AG09319 (cell line): ENCODE measurements around the gene NUDT19.
"Not testable (repeated sequence)": the region's sequence is repeated elsewhere in the genome, so short reads cannot be mapped to it uniquely, and the experiment has no call there.

Experiments
- DNase-seq: peaks from one replicate; pipeline ENCODE4 v3.0.0-alpha.2; 2010; ENCODE audit warnings: low read depth; ENCODE audit errors: extremely low read depth
- CTCF ChIP-seq: IDR thresholded peaks from 2 replicates; pipeline ENCODE4 v1.5.1; 2011; ENCODE audit warnings: low read depth, mild to moderate bottlenecking, inconsistent platforms, low read length, moderate library complexity

The NUDT19 gene

GRCh38 chr19:32702010-32702409 lies 10.4 kb downstream of the NUDT19 start:
- no peak for TF ChIP-seq CTCF
- no peak for DNase-seq

DNA sequence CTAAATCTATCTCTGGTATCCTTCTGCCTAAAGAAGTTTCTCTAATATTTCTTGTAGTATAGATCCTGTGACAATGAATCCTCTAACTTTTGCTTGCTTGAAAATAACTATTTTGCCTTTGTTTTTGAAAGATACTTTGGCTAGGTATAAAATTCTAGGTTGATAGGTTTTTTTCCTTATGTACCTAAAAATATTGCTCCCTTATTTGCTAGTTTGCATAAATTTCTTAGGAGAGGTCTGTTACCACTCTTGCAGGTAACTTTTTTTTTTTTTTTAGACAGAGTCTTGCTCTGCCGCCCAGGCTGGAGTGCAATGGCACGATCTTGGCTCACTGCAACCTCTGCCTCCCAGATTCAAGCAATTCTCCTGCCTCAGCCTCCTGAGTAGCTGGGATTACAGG lies 12.4 kb downstream of the NUDT19 start:
- not testable (repeated sequence) for DNase-seq

DNA sequence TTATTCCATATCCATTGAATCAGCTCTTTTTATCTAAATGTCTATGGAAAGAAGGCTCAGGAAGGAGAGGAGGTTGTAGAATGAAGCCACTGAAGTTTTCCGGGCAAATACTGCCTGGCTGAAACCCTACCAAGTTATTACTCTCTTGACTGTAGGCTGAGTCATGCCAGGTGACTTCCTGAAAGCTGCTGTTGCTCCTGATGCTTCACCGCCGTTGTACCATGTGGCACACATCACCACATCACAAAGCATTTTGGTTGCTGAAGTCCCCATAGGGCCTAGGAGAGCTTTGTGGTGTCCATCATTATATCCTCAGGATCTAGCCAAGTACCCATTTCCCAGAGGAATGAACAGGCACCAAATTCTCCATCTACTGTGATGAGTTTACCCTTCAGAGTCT lies 16.8 kb downstream of the NUDT19 start:
- no peak for TF ChIP-seq CTCF
- DNase-seq: no peak

GRCh38 chr19:32709032-32709431 lies 17.4 kb downstream of the NUDT19 start:
- DNase-seq: no peak
- TF ChIP-seq CTCF: no peak

DNA sequence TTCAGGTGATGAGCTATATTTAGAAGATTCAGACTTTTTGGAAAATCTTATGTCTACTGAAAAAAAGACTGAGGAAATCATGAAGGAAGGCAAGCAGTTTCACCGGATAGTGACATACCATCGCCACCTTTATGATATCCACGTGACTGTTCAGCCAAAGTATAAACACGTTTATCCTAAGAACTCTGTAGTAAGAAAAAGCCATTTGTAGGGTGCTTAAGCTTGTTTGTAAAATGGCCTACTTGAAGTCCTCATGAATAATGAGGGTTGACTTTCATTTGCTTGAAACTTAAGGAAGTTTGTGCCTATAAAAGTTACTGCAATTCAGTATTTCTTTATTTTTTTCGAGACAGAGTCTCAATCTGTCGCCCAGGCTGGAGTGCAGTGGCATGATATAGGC lies 20.1 kb downstream of the NUDT19 start:
- no peak for DNase-seq
- no peak for TF ChIP-seq CTCF

DNA sequence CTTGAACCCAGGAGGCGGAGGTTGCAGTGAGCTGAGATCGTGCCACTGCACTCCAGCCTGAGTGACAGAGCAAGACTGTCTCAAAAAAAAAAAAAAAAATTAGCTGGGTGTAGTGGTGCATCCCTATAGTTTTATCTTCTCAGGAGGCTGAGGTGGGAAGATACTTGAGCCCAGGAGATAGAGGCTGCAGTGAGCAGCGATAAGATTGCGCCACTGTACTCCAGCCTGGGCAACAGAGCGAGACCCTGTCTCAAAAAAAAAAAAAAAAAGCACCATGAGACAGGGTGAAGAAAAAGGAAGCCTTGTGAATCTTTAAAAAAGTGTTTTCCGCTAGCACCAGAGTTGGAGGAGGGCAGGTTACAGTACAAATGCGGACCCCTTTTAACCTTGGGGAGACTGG lies 24.6 kb downstream of the NUDT19 start:
- DNase-seq: not testable (repeated sequence)

- no peak for TF ChIP-seq CTCF
- DNase-seq: no peak
These were observed 25.9 kb downstream of the NUDT19 start for GRCh38 chr19:32717496-32717895.

DNA sequence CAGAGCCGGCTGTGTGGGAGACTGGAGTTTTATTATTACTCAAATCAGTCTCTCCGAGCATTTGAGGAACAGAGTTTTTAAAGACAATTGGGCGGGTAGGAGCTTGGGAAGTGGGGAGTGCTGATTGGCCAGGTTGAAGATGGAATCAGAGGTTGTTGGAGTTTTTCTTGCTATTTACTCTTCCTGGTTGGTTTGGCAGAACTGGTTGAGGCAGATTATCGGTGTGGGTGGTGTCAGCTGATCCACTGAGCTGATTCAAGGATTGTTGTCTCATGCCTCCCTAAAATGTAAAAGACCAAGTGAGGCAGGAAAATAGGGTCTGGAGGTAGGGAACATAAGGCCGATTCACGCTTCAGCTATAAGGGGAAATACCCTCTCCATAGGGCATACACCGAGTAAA lies 26.7 kb downstream of the NUDT19 start:
- no peak for TF ChIP-seq CTCF
- DNase-seq: no peak

- DNase-seq: no peak
- TF ChIP-seq CTCF: no peak; the same call in 1 of the 2 replicates
These were observed 28.0 kb downstream of the NUDT19 start, which contains the start of gene TDRD12 for GRCh38 chr19:32719611-32720059. Gene TDRD12, plus strand, starts transcription at chr19:32719767. Its CDS starts 306 bp downstream, at chr19:32720073.
